Stomach (tissue), 19 donors: ENCODE measurements around the gene DNAJC6. TPM values are rescaled to one million over a fixed set of nuclear protein-coding genes. Genes with fewer than 3 reads are reported as not detected.

Source experiments
- DNase-seq, 2 donors: peaks; one replicate each; pipeline versions ENCODE4 v3.0.0 to v3.0.0-alpha.2; 2013 to 2019
- H3K27ac ChIP-seq, 5 donors: fragments of 200-600 bp in 4 of 5; sonication (generic) in 4 of 5; one replicate each; pipeline ENCODE4 v1.5.1; 2013 to 2019; ENCODE audit warnings: mild to moderate bottlenecking in 1 of 5, moderate library complexity in 1 of 5
- H3K27me3 ChIP-seq, 3 donors: fragments of 200-600 bp; sonication (generic); one replicate each; pipeline ENCODE4 v1.5.1; 2017 to 2019; ENCODE audit warnings: mixed run types in 1 of 3
- H3K36me3 ChIP-seq, 4 donors: fragments of 200-600 bp; sonication (generic); 1 replicate in 3 of 4; 2 replicates in 1 of 4; pipeline ENCODE4 v1.5.1; 2016 to 2019
- H3K4me1 ChIP-seq, 4 donors: fragments of 200-600 bp; sonication (generic); one replicate each; pipeline ENCODE4 v1.5.1; 2016 to 2019
- H3K4me3 ChIP-seq, 4 donors: fragments of 200-600 bp; sonication (generic) in 3 of 4; one replicate each; pipeline ENCODE4 v1.5.1; 2016 to 2019; ENCODE audit warnings: mild to moderate bottlenecking in 1 of 4
- H3K9me3 ChIP-seq, 4 donors: fragments of 200-600 bp; sonication (generic); one replicate each; pipeline ENCODE4 v1.5.1; 2016 to 2019
- CTCF ChIP-seq, 7 experiments: fragments of 450-650 bp in 4 of 7; fragments of 200-600 bp in 3 of 7; sonication (generic) in 3 of 7; IDR thresholded peaks; one replicate each; pipeline ENCODE4 v1.5.1; 2016 to 2019; ENCODE audit warnings: antibody characterized with exemption in 7 of 7, control low read depth in 2 of 7, mild to moderate bottlenecking in 1 of 7
- EP300 ChIP-seq: sonication (generic); formaldehyde crosslinking; IDR thresholded peaks from one replicate; pipeline ENCODE4 v1.6.1; 2017; ENCODE audit warnings: antibody characterized with exemption
- POLR2A ChIP-seq, 4 donors: fragments of 450-650 bp; IDR thresholded peaks; one replicate each; pipeline ENCODE4 v1.6.1; 2016; ENCODE audit warnings: antibody characterized with exemption in 4 of 4, control low read depth in 2 of 4, mild to moderate bottlenecking in 1 of 4, moderate library complexity in 1 of 4
- POLR2AphosphoS5 ChIP-seq, 3 donors: sonication (generic); formaldehyde crosslinking; IDR thresholded peaks; one replicate each; pipeline ENCODE4 v1.6.1; 2016; ENCODE audit warnings: antibody characterized with exemption in 3 of 3
- WGBS, 5 donors: extraction: QIAGEN DNeasy Blood & Tissue Kit in 3 of 5; methylation state at CpG; one replicate each; pipeline versions ENCODE4 v1.1.5 to v1.1.7; 2013 to 2018; 5-methylcytosine and 5-hydroxymethylcytosine counted together
- intact Hi-C: fragments of 100-400 bp; cut with DNase I; formaldehyde crosslinking; loops from one replicate; pipeline ENCODE4 v1.15.1; 2023; ENCODE audit warnings: low total_unique reads
- long read RNA-seq, 10 donors: transcript quantifications; one replicate each; lab custom pipeline, GENCODE V29; 2026
- polyA plus RNA-seq, 3 donors: library from polyadenylated mRNA; stranded (reverse); fragments of 200-250 nt; gene quantifications; one replicate each; pipeline ENCODE4 v1.2.3, GENCODE V29; 2013
- total RNA-seq, 5 donors: library from RNA; depleted of rRNA; stranded (reverse); fragments of >200 nt; gene quantifications; one replicate each; pipeline versions ENCODE4 v1.1.0 to v1.2.3, GENCODE V29; 2014 to 2016
- donor health status: healthy with polysubstance abuse.
- donor health status: Bipolar disorder and iron deficiency.
- donor health status: healthy.

The DNAJC6 gene
- total RNA-seq: 1 to 10 TPM in 2 of 5 donors, under 1 TPM in 2, not detected in 1; under 0.01 to 7.5 (median 3.2) TPM
- under 1 TPM; 0.45 to 0.92 (median 0.68) TPM for polyA plus RNA-seq
- long read RNA-seq, donor 1: 0 reads
- long read RNA-seq, donor 2, partial matches to known transcripts: 0 of 1 reads
- long read RNA-seq, donor 2, other reads (novel, unspliced or antisense): 0 of 1 reads
- long read RNA-seq, donor 3: 0 reads
- long read RNA-seq, donor 4: 0 reads
- long read RNA-seq, donor 5, partial matches to known transcripts: 0 of 1 reads
- long read RNA-seq, donor 5, other reads (novel, unspliced or antisense): 0 of 1 reads
- long read RNA-seq, donor 6: 0 reads
- long read RNA-seq, donor 7, partial matches to known transcripts: 0 of 1 reads
- long read RNA-seq, donor 7, other reads (novel, unspliced or antisense): 0 of 1 reads
- long read RNA-seq, donor 8: 0 reads
- long read RNA-seq, donor 9: 0 reads
- long read RNA-seq, donor 10: 0 reads

GRCh38 chr1:65309304-65310077, at the start of gene DNAJC6:
Gene DNAJC6, plus strand, starts transcription at chr1:65309543. Its CDS starts 203 bp downstream, at chr1:65309746.
- Histone ChIP-seq H3K36me3 (no peaks in the 10 kb centered on the region), H3K27ac (peak within 1 kb of the TSS in 3 of 5 donors; percentile 6 to 44 (median 21)), H3K9me3 (no peaks in the 10 kb centered on the region), H3K4me3 (peak within 1 kb of the TSS; percentile 32 to 53 (median 46)), H3K4me1 (peaks cover 12 to 20% (median 17%) of the 10 kb centered on the region in 4 donors), H3K27me3 (peaks cover 0 to 44% (median 14%) of the 10 kb centered on the region in 3 donors)
- 1 to 4% (median 2%) methylated on average over 59 to 75 of the region's 75 CpGs for WGBS, 5 donors
- DNase-seq: peak; percentile 81 to 94
- TF ChIP-seq POLR2A (IDR thresholded peaks at IDR 0.05) (no peak), POLR2AphosphoS5 (IDR thresholded peaks at IDR 0.05) (peak in 1 of 3 donors; percentile 25)
- intact Hi-C loops: no loop called here

- H3K9me3 ChIP-seq: no peaks in the 10 kb centered on the region
- DNase-seq: no peak
- intact Hi-C loops: no loop called here
- no peak for TF ChIP-seq POLR2A (IDR thresholded peaks at IDR 0.05)
- no peak for TF ChIP-seq POLR2AphosphoS5 (IDR thresholded peaks at IDR 0.05)
- no peak for TF ChIP-seq CTCF (IDR thresholded peaks at IDR 0.05)
- no peak for TF ChIP-seq EP300
- peaks cover 10 to 17% (median 13%) of the 10 kb centered on the region in 4 donors for H3K4me1 ChIP-seq
- WGBS, 5 donors: 65 to 74% (median 70%) methylated on average over 3 of the region's 3 CpGs
- peaks cover 0 to 6% (median 4%) of the 10 kb centered on the region in 3 donors for H3K27me3 ChIP-seq
- H3K4me3 ChIP-seq: no peak overlapping the region
- no peaks in the 10 kb centered on the region for H3K36me3 ChIP-seq
- H3K27ac ChIP-seq: no peak overlapping the region
Observed at GRCh38 chr1:65259816-65260215, 49.5 kb upstream of the DNAJC6 start.

DNA sequence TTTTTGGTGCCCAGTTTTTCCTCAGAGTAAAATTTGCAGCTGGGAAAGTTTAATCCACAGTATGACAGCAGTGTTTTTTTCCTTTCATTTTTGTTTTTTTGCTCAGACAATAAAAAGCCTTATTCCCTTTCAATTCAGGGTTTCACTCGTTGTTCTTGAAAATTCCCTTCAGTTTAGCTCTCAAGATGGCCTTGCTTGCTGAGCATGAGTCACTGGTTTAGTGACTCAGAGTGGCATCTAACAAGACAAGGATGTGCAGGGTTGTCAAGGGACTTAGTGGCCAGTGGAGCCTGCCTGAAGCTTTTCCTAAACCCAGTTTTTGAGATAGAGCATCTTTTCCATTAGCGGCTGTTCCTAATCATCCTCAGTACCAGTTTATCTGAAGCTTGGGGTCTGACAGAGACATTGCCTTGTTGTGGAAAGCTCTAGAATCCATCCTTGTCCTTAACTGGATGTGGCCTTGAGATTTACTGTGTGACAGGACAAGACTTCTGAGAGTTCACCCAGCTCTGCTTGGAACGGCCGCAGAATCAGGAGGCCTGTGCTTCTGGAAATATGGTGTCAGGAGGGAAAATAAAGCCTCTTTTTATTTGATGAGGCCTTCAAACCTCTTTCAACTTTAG, 48.4 kb upstream of the DNAJC6 start:
- Histone ChIP-seq H3K9me3 (no peaks in the 10 kb centered on the region), H3K4me1 (peaks cover 6 to 19% (median 13%) of the 10 kb centered on the region in 4 donors), H3K4me3 (no peak overlapping the region), H3K27me3 (peaks cover 0 to 7% (median 5%) of the 10 kb centered on the region in 3 donors), H3K36me3 (no peaks in the 10 kb centered on the region), H3K27ac (no peak overlapping the region)
- DNase-seq: no peak
- 74 to 85% (median 84%) methylated on average over 4 of the region's 4 CpGs for WGBS, 5 donors
- TF ChIP-seq POLR2AphosphoS5 (IDR thresholded peaks at IDR 0.05) (no peak), CTCF (IDR thresholded peaks at IDR 0.05) (no peak), POLR2A (IDR thresholded peaks at IDR 0.05) (no peak), EP300 (no peak)
- intact Hi-C loops: no loop called here

DNA sequence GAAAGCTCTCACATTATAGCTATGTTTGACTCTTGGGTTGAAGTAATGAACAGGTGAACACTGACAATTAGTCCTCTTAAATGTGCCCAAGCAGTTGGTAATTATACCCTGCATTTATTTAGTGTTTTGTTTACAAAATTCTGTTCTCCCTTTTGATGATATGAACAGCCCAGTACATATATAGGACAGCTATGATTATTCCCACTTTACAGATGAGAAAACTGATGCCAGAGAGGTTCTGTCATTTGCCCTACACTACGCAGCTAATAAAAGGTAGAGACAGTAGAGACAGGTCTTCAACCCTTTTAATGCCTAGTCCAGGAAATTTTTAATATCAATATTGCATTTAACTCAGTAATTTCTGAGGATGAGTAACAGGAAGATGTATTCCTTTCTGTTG, 46.1 kb upstream of the DNAJC6 start:
- no peak for DNase-seq
- Histone ChIP-seq H3K4me3 (no peak overlapping the region), H3K27me3 (peaks cover 0 to 8% (median 6%) of the 10 kb centered on the region in 3 donors), H3K36me3 (no peaks in the 10 kb centered on the region), H3K9me3 (no peaks in the 10 kb centered on the region), H3K27ac (no peak overlapping the region), H3K4me1 (peaks cover 7 to 23% (median 18%) of the 10 kb centered on the region in 4 donors)
- intact Hi-C loops: no loop called here
- no peak for TF ChIP-seq POLR2AphosphoS5 (IDR thresholded peaks at IDR 0.05)
- TF ChIP-seq POLR2A (IDR thresholded peaks at IDR 0.05): no peak
- no peak for TF ChIP-seq EP300
- no peak for TF ChIP-seq CTCF (IDR thresholded peaks at IDR 0.05)
- WGBS, 5 donors: 87 to 99% (median 96%) methylated on average over 1 of the region's 1 CpG
